GM12875 (cell line): Measurements from ENCODE around the gene RXRA.

ENCODE experiments used
- H3K4me3 ChIP-seq: one replicate; pipeline ENCODE4 v1.5.1; 2011; ENCODE audit warnings: low read depth, low read length, control low read depth
- CTCF ChIP-seq: IDR thresholded peaks from 2 replicates; pipeline ENCODE4 v1.5.1; 2011; ENCODE audit warnings: low read depth, mild to moderate bottlenecking, control low read depth, inconsistent platforms, low read length, moderate library complexity, borderline replicate concordance; ENCODE audit not compliant: insufficient read depth

RXRA gene

GRCh38 chr9:134483361-134484184, 157.3 kb downstream of the RXRA start:
- TF ChIP-seq CTCF: no peak

DNA sequence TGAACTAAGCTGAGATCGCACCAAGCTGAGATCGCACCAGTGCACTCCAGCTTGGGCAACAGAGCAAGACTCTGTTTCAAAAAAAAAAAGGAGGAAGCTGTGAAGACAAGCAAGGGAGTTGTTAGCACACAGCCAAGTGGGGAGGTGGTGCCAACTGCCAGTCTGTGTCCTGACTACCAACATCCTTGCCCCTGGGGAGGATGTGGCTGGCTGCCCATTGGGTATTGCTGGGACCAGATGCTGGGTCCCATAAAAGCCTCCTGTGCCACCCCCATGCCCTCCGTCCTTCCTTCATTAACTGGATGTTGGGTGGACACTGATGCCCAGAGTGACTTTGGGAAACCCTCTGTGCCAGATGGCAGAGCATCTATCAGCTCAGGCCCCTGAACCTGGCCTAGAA, 158.2 kb downstream of the RXRA start:
- TF ChIP-seq CTCF: no peak

More at GRCh38 chr9:134483361-134484184, 157.3 kb downstream of the RXRA start:
- no peak overlapping the region for H3K4me3 ChIP-seq

GRCh38 chr9:134485653-134486052, 159.4 kb downstream of the RXRA start:
- no peak overlapping the region for H3K4me3 ChIP-seq
- TF ChIP-seq CTCF: no peak

More for the DNA sequence above, 158.2 kb downstream of the RXRA start:
- H3K4me3 ChIP-seq: no peak overlapping the region

DNA sequence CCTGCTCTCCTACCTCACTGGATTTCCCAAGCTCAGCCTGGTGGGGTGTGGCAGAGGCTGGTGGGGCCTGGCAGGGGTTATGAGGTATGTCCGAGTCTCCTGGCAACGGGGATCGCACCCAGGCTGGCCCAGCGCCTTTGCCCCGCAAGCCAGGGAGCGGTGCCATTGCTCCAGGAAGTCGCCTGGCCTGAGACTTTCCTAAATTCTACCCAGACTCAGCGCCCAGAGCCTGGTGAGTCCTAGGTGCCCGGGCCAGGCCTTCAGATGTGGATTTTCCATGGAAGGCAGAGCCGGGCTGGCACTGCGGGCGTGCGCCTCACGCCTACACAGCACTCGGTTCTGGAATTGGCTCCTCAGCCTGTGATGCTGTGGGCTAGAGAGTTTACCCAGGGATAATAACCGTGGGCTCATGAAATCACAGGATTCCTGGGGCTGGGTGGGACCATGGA, 159.9 kb downstream of the RXRA start:
- H3K4me3 ChIP-seq: no peak overlapping the region
- no peak for TF ChIP-seq CTCF

DNA sequence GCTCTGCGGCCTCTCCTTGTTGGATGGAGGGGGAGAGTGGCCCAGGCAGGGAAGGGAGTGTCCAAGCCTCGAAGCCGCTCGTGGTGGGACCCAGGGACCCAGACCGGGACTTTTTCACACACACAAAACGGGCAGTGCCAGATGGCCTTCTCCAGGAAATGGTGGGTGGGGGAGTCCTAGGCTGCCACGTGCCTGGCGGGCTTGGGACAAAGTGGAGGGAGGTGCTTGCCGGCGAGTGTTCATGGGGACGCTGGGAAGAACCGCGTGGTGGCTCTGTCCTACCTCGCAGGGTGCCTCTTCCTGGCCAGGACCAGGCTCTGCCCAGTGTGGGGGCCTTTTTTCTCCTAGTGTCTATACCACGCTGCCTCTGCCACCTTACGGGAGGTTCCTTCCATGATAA, 160.3 kb downstream of the RXRA start:
- TF ChIP-seq CTCF: no peak
- no peak overlapping the region for H3K4me3 ChIP-seq
